IPS-18c (cell line): ENCODE results near the gene LAMTOR5.
"Not testable (repeated sequence)": the region's sequence is repeated elsewhere in the genome, so short reads cannot be mapped to it uniquely, and the experiment has no call there.

Experiments used
- H3K4me3 ChIP-seq: 2 replicates; pipeline ENCODE4 v1.7.0; 2013; ENCODE audit warnings: low read depth, mild to moderate bottlenecking, low read length, moderate library complexity; ENCODE audit not compliant: insufficient read depth
- H3K9me3 ChIP-seq: one replicate; pipeline ENCODE4 v1.6.1; 2013; ENCODE audit warnings: mild to moderate bottlenecking, low read length, moderate library complexity; ENCODE audit not compliant: control insufficient read depth, insufficient read depth

Gene LAMTOR5

DNA sequence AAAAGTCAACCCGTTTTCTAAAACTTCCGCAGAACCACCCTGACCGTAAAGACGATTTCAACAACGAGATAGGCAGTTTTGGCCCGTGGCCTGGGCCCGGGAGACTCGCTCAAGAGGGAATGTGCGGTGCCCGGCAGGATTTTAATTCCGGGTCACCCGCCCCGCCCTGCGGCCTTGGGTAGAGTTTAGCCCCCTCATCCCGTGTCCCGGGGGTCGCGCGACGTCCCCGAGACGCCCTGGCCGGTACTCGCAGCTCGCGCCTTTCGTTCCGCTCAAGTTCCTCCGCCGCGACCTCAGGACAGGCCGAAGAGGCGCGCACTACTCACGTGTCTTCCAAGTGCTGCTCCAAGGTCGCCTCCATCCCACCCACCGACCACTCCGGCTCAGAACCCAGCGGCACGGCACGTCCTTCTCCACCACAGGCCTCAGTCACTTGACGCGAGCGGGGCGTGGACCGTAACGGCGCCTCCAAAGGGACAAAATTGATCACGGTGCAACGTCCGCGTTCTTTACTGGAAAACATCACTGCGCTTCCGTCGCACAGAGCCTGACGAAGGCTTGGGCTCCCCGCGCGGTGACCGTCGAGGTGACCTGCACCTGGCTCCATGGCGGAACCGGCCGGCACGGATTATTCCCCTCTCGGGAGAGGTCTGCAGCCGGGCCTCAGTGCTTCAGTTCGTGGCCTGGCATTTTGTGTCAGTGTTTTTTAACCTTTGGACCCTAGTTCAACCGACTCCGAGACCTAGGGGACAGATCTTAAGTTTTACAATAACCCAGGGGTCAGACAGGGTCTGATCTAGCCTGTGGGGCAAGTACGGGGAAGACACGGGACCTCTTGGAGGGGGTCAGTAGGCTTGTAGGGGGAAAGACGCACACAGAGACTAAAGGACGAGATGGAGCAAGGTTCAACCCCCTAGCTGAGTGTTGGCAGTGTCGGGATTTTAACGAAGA is at the start of gene LAMTOR5:
Gene LAMTOR5 (minus strand): TSS at position 435 of the 951 bp plus-strand sequence. CDS start 74 bp downstream, at position 361.
- H3K4me3 ChIP-seq = peak within 1 kb of the TSS; percentile 79
- no peaks in the 10 kb centered on the region for H3K9me3 ChIP-seq

DNA sequence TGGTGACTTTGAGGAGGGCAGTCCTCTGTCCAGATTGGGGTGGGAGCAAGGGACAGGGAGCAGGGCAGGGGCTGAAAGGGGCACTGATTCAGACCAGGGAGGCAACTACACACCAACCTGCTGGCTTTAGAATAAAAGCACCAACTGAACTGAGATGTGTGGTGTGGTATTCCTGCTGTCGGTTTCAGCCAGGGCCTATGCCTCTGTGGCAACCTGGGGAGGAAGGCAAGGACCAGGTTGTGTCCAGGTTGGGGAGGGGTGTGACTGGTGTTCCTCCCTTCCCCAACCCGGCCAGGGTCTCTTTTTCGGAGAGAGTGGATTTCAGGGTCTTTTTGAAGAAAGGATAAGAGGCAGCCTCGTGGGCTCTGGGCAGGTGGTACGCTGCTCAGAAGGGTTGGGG is 49.7 kb upstream of the LAMTOR5 start:
- H3K9me3 ChIP-seq = peaks cover 2% of the 10 kb centered on the region
- H3K4me3 ChIP-seq = no peak overlapping the region

DNA sequence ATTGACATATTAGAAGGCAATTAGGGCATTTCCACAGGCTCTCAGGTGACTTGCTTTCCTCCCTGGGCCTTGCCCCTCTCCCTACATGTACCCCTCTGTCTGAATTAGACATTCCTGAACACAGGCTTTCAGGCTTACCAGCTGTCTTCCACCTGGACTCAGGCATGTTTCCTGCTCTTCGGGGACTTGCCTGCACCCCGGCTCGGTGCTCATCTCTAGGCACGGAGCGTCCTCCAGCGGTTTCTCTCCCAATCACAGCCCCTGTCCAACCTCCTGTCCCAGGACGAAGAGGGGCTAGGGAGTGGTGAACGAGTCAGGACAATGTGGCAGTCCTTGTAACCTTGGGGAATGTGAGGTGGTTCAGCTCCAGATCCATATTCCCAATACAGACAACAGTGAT is 47.7 kb upstream of the LAMTOR5 start:
- Histone ChIP-seq H3K9me3 (no peaks in the 10 kb centered on the region), H3K4me3 (no peak overlapping the region)

DNA sequence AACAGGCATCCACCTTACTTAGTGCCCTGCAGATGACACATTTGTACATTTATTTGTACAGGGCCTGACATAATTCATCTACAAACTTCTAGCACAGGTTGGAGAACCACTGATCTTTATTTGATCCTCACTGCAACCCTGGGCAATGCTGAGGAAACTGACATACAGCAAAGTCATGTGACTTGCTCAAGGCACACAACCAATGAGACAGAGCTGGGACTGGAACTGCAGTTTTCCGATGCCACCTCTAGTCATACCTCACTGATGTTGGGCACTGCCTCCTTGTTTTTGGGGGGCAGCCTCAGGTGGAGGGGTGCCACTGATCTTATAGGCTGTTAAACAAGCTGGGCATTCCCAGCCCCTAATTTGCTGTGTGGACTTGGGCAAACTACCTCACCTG is 46.8 kb upstream of the LAMTOR5 start:
- no peaks in the 10 kb centered on the region for H3K9me3 ChIP-seq
- H3K4me3 ChIP-seq = no peak overlapping the region

DNA sequence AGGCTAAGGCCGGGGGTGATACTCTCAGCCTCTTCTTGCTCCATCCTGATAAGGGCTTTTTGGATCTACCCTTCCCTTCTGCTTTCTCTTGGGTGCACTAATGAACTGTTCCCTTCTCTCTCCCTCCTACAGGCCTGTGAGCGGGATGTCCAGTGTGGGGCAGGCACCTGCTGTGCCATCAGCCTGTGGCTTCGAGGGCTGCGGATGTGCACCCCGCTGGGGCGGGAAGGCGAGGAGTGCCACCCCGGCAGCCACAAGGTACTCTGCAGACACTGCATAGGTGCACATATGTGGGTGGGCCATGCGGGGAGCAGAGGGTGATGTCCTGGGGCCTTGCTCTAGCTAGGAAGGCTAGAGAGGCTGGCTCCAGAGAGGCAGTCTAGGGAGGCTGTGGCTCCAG is 46.3 kb upstream of the LAMTOR5 start:
- Histone ChIP-seq H3K4me3 (no peak overlapping the region), H3K9me3 (no peaks in the 10 kb centered on the region)

DNA sequence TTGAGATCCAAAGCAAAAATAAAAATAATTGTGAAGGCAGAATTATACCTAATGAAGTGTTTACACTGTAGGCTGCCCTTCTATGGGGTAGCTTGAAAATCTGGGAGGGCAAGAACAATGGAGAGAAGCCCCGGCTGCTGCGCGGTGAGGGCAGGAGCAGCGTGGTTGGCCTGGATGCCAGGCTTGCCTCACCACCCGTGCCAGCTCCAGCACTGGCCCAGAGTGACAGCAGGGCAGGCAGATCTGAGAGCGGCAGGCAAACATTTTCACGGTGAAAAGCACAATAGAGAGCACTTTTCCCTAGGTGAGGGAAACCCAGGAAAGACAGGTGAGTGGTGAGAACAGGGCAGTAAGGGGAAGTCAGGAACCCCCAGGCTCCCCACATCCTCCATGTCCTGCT is 44.8 kb upstream of the LAMTOR5 start:
- Histone ChIP-seq H3K9me3 (no peaks in the 10 kb centered on the region), H3K4me3 (no peak overlapping the region)

DNA sequence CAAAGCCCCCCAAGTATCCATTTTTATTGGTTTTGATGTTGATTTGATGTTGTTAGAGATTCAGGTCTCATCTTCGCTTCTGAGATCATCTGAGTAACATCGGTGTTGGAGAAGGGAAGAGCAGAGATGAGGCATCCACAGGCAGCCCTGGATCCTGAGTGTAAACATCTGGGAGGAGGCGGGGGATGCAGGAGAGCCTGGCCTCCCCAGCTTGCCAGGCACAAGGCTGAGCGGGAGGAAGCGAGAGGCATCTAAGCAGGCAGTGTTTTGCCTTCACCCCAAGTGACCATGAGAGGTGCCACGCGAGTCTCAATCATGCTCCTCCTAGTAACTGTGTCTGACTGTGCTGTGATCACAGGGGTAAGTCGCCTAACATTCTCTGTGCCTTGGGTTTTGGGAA is 43.4 kb upstream of the LAMTOR5 start, which contains the start of gene PROK1:
Gene PROK1 (plus strand): TSS at position 221 of the 400 bp plus-strand sequence. CDS start 68 bp downstream, at position 289.
- Histone ChIP-seq H3K9me3 (no peaks in the 10 kb centered on the region), H3K4me3 (no peak within 1 kb of the TSS)

DNA sequence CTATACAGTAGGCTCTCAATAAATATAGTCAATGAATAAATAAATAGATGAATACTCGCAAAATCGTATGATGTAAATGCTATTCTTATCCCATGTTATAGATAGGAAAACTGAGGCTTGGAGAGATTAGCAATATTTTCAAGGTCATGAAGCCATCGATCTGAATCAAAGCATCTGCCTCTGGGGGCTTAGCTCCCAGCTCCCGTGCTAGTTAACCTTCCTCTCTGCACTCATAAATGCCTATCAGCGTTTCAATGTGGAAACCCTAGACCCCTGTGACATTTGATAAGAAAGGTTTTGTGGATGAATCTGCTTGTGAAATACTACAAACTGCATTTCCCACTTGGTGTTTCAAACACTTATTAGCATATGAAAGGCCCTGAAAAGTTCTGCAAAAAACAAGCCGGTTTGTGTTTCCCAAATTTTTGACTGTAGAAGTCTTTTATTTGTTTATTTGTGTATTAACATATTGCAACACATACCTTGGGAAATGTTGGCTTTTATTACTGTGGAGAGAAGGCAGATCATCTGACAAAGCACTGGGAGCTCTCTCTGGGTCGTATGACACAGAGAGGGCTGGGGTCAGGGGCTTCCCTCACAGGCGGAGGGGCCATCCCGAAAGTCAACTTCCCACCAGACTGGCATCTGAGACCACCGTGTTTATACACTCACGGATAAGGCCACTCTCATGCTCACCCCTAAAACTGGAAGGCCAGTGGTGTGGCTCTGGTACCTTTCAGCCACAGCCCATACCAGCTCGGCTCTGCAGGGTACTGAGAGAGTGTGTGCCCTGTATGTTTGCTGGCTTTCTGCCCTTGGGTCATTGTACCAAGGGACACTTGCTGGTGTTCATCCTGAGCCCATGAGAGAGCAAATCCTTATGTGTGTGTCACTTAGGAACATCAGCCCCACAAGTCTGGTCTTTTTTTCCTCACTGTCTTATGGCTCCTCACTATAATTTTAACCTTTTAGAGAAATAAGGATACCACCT is 42.5 kb upstream of the LAMTOR5 start:
- no peaks in the 10 kb centered on the region for H3K9me3 ChIP-seq
- H3K4me3 ChIP-seq = no peak overlapping the region

DNA sequence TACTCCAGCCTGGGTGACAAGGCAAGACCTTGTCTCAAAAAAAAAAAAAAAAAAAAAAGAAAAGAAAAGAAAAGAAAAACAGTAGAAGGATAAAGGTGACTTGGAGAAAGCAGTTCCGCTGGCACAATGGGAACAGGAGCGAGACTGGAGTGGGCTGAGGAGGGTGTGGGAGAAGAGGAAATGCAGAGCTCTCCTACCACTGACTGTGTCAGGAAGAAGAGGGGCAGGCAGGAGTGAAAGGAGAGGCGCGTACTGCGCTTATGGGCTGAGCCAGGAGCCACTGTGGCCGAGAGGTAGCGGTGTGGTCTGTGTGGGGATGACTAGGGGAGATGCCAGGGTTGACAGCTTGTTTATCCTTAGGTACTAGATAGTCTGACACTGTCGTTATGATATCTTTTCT is 37.1 kb upstream of the LAMTOR5 start:
- no peaks in the 10 kb centered on the region for H3K9me3 ChIP-seq
- no peak overlapping the region for H3K4me3 ChIP-seq

DNA sequence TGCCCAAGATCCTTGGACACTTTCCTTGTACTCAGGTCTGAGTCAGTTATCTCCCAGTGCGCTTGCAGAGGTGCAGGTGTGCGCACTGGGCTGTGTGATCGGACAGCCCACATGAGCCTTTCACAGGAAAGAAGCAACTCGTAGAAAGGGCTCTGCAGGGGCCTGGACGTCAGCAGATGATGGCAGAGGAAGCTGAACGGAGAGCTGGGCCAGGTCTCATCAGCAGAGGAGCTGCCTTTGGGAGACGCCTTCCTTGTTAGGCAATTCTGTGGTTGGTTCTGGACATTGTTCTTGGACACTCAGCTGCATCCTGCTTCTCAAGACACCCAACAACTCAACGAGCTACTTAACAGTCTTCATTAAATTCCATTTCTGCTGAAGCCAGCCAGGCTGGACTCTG is 36.0 kb upstream of the LAMTOR5 start:
- H3K4me3 ChIP-seq = no peak overlapping the region
- H3K9me3 ChIP-seq = no peaks in the 10 kb centered on the region

DNA sequence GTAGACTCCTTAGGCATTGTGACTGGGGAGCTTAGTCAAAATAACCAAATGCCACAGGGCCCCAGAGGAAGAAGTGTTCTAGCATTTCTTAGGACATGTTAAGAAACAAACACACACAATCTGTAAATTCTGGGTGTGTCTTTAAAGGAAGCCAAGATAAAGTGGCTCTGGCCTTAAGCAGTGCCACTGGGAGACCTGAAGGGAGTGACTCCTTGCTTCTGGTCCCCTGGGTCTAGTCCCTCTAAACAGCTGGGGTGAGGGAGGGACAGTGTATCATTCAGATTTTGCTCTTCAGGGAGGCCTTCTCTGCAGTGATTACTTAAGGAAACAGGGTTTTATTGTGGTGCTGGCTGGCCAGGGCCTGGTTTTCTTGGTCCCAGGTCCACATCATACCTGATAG is 34.4 kb upstream of the LAMTOR5 start:
- Histone ChIP-seq H3K9me3 (no peaks in the 10 kb centered on the region), H3K4me3 (no peak overlapping the region)

DNA sequence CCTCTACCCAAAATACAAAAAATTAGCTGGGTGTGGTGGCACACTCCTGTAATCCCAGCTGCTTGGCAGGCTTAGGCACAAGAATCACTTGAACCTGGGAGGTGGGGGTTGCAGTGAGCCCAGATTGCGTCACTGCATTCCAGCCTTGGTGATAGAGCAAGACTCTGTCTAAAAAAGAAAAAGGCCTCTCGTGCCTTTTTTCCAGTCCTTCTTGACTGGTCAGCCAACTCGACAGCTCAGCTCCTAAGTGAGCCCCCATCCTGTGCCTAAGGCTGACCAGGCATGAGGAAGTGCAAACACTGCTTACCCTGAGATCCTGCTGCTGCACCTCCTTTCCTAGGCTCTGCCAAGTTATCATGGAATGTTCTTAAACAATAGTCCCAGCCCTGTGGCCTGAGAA is 33.4 kb upstream of the LAMTOR5 start:
- H3K4me3 ChIP-seq = no peak overlapping the region
- H3K9me3 ChIP-seq = no peaks in the 10 kb centered on the region

DNA sequence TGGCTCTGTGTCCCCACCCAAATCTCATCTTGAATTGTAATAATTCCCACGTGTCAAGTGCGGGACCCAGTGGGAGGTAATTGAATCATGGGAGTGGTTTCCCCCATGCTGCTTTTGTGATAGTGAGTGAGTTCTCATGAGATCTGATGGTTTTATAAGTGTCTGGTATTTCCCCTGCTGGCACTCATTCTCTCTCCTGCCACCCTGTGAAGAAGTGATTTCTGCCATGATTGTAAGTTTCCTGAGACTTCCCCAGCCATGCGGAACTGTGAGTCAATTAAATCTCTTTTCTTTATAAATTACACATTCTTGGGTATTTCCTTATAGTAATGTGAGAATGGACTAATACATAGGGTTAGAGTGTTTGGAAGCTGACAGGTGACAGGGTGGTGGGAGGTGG is 32.4 kb upstream of the LAMTOR5 start:
- not testable (repeated sequence) for H3K9me3 ChIP-seq, H3K4me3 ChIP-seq

DNA sequence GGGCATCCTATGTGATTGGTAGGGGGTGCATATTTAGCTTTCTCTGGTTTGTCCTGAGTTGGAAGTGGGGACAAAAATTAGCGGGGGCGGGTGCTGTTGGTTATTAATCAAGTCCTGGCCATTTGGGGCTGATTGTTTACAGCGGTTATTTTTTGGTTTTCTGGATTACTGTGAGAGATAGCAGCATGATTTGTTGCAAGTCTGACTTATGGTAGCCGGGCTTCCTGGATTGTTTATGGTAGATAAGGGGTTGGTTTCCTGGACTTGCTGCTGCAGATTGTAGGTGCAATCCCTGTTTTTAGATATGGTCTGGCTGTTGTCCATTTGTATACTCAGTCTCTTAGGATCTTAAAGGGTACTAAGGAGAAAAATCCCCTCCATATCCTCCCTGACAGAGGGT is 31.4 kb upstream of the LAMTOR5 start:
- Histone ChIP-seq H3K4me3 (no peak overlapping the region), H3K9me3 (no peaks in the 10 kb centered on the region)

DNA sequence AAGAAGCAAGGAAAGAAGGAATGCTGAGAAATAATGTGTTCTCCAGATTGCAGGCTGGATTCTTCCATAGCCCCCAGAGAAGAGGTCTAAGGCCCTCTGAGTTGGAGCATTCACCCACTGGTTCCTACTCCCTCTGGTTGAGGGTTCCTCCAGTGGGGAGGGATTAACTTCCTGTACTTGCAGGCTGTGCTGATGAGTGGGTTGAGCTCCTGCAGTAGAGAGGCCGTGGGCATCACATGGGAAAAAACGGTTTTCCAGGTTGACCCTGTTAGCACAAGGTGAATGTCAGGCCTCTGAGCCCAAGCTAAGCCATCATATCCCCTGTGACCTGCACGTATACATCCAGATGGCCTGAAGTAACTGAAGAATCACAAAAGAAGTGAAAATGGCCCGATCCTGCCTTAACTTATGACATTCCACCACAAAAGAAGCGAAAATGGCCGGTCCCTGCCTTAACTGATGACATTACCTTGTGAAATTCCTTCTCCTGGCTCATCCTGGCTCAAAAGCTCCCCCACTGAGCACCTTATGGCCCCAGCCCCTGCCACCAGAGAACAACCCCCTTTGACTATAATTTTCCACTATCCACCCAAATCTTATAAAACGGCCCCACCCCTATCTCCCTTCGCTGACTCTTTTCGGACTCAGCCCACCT is 30.3 kb upstream of the LAMTOR5 start:
- H3K4me3 ChIP-seq, H3K9me3 ChIP-seq: not testable (repeated sequence)

DNA sequence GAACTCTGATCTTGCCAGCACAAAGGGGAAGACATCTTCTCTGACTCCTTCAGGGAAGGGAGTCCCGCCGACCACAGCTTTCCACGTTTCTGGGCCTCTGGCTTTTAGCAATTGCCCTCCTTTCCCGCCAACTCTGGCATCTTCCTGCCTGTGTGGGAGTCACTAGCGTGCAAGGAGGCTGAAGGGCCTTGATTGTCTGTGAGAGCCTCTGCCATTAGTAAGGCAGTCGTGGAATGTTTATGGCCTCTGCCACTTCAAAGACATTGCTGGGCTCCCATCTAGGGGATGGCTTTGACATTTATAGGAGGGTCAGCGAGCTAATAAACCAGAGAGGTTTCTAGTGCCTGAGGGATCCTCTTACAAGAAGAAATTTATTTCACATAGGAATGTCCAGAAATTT is 29.1 kb upstream of the LAMTOR5 start:
- H3K4me3 ChIP-seq = no peak overlapping the region
- H3K9me3 ChIP-seq = no peaks in the 10 kb centered on the region

DNA sequence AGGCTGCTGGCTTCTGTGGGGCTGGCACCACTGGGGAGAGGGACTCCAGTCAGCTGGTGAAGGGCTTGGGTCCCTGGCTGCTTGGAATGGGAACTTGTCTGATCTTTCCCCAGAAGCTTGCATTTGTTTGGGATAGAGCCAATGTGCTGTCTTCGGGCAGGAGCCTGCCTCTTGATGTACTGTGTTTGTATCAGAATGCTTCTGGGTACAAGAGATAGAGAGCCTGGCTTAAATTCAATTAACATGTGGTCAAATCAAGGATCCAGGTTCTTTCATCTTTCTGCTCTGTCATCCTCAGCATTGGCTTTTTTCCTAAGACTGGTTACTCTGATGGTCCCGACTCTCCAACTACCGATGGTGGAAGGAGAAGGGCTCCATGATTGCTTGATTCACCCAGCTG is 27.5 kb upstream of the LAMTOR5 start:
- Histone ChIP-seq H3K4me3 (no peak overlapping the region), H3K9me3 (no peaks in the 10 kb centered on the region)
